Calu3 (cell line): ENCODE measurements around the gene C11orf52. TPM values are rescaled to one million over a fixed set of nuclear protein-coding genes. Genes with fewer than 3 reads are reported as not detected.

Experiments used
- BruUV-seq: library from RNA; stranded (reverse); fragments of 400-500 nt; replicated peaks from 2 replicates; lab custom pipeline; 2021; lab: Mats Ljungman, UMichigan
- CTCF ChIA-PET: fragments of 300-600 bp; sonication (Branson Sonifier 250); formaldehyde crosslinking; loops from one replicate; lab custom pipeline; 2022; ENCODE audit warnings: antibody characterized with exemption; lab: Charles Lee
- DNase-seq: peaks from one replicate; pipeline ENCODE4 v3.0.0; 2022
- H3K27ac Mint-ChIP-seq: one replicate; pipeline ENCODE4 v1.8.0; 2022; ENCODE audit warnings: mixed read lengths; ENCODE audit not compliant: unreplicated experiment
- H3K27me3 Mint-ChIP-seq: one replicate; pipeline ENCODE4 v1.8.0; 2022; ENCODE audit warnings: mixed read lengths; ENCODE audit not compliant: unreplicated experiment
- H3K36me3 Mint-ChIP-seq: one replicate; pipeline ENCODE4 v1.8.0; 2022; ENCODE audit warnings: mild to moderate bottlenecking, moderate library complexity, mixed read lengths; ENCODE audit not compliant: insufficient read depth, unreplicated experiment
- H3K4me1 Mint-ChIP-seq: one replicate; pipeline ENCODE4 v1.8.0; 2022; ENCODE audit warnings: mild to moderate bottlenecking, low read depth, mixed read lengths; ENCODE audit not compliant: unreplicated experiment
- H3K4me3 Mint-ChIP-seq: one replicate; pipeline ENCODE4 v1.8.0; 2022; ENCODE audit warnings: mild to moderate bottlenecking, low read depth, moderate library complexity, mixed read lengths; ENCODE audit not compliant: unreplicated experiment
- H3K9me3 Mint-ChIP-seq: one replicate; pipeline ENCODE4 v1.8.0; 2022; ENCODE audit warnings: low read depth, mixed read lengths; ENCODE audit not compliant: unreplicated experiment
- CTCF ChIP-seq: fragments of 200-600 bp; IDR thresholded peaks from one replicate; pipeline ENCODE4 v1.8.0; 2022; ENCODE audit warnings: antibody characterized with exemption; ENCODE audit not compliant: unreplicated experiment
- intact Hi-C: fragments of 100-400 bp; cut with micrococcal nuclease; formaldehyde crosslinking; loops from one replicate; pipeline ENCODE4 v1.10.0; 2022; ENCODE audit not compliant: unreplicated experiment
- total RNA-seq: library from RNA; stranded (reverse); gene quantifications from 2 replicates; pipeline ENCODE4 v1.2.3, GENCODE V29; 2022

Gene C11orf52
- total RNA-seq, 1 experiment from 2014 or later = 6.2 TPM

DNA sequence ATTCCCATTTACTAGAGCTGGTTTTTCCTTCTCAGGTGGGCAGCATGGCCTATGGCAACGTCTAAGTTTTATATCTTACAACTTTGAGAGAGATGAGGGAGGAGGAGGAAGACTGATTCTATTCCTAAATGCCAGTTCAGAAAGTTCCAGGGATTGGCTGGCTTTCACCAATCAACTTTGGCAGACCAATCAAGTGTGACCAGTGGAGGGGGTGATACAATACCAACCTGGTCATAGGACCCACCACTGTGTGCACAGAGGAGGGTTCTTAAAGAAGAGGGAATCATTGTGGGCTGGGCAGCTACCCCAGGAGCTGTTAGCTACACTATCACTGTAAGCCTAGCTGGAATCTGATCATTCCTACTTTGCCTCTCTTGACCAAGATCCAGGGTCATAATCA lies 26.5 kb downstream of the C11orf52 start:
- no TSS peak for BruUV-seq
- H3K27ac Mint-ChIP-seq = no peak overlapping the region
- no peak for DNase-seq
- H3K4me3 Mint-ChIP-seq = no peak overlapping the region
- CTCF ChIA-PET = interaction anchor here (0.6 kb wide), 1 partner anchor 17 kb away, joined by 3 read pairs; no protein-coding TSS in a partner anchor
- H3K9me3 Mint-ChIP-seq = no peaks in the 10 kb centered on the region
- intact Hi-C loops = no loop called here
- H3K36me3 Mint-ChIP-seq = no peaks in the 10 kb centered on the region
- no peak for TF ChIP-seq CTCF
- H3K27me3 Mint-ChIP-seq = no peaks in the 10 kb centered on the region
- H3K4me1 Mint-ChIP-seq = peaks cover 7% of the 10 kb centered on the region

DNA sequence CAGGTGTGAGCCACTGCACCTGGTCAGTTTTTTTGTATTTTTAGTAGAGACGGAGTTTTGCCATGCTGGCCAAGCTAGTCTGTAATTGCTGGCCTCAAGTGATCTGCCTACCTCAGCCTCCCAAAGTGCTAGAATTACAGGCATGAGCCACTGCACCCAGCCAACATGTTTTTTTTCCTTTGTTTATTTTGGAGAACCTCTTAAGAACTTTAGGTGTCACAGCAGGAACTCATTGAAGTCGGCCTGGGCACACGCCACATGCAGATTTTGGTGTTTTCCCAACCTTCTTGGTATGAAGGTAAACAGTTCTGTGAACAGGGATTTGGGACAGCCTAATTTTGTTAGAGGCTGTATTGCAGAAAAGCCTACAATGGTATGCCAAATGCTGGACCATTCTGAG lies 27.8 kb downstream of the C11orf52 start:
- Mint-ChIP-seq H3K4me3 (no peak overlapping the region), H3K4me1 (peaks cover 7% of the 10 kb centered on the region), H3K36me3 (no peaks in the 10 kb centered on the region), H3K27me3 (no peaks in the 10 kb centered on the region), H3K27ac (no peak overlapping the region), H3K9me3 (no peaks in the 10 kb centered on the region)
- CTCF ChIA-PET = no interaction called here
- no TSS peak for BruUV-seq
- intact Hi-C loops = no loop called here
- DNase-seq = no peak
- TF ChIP-seq CTCF = no peak

- H3K27ac Mint-ChIP-seq = no peak overlapping the region
- intact Hi-C loops = no loop called here
- no peak overlapping the region for H3K4me3 Mint-ChIP-seq
- no peak for DNase-seq
- no peaks in the 10 kb centered on the region for H3K9me3 Mint-ChIP-seq
- H3K4me1 Mint-ChIP-seq = peaks cover 7% of the 10 kb centered on the region
- no peak for TF ChIP-seq CTCF
- H3K27me3 Mint-ChIP-seq = no peaks in the 10 kb centered on the region
- H3K36me3 Mint-ChIP-seq = no peaks in the 10 kb centered on the region
- BruUV-seq = no TSS peak
- CTCF ChIA-PET = no interaction called here
Measured at GRCh38 chr11:111947143-111947542, 28.4 kb downstream of the C11orf52 start.

DNA sequence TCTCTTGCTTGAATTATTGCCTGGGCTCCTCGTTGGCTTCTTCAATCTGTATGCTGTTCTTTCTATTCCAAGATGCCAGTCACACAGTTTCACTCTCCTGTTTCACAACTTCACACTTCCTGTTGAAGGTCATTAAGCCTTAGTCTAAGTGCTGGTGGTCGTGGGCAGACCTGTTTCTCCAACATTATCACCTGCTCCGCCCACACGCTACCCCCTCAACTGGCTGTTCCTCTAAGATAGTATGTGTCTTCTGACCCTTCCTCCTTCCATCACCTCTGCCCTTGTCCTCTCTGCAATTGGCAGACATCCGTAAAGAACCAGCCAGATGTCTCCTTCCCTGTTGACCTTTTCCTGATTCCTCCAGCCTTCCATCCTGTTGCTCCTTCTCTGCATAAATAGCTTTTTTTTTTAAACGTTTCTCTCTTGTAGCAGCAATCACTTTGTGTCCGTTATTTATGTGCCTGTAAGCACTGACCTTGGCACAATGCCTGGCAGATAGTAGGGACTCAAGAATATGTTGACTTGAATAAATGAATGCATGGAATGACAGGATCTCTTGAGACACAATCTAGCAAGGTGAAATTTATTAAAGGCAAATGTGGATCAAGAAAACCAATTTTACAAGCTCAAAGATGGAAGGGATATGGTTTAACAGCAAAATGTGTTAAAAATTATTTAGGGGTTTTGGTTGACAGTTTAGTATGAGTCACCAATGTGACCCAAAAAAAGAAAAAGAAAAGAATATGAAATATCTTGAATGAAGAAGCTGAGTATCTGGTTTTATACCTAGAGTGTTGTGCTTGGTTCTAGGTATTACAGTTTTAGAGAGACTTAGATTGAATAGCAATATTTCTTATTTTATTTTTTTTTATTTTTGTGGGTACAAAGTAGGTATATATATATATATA lies 31.1 kb downstream of the C11orf52 start:
- no TSS peak for BruUV-seq
- intact Hi-C loops = no loop called here
- TF ChIP-seq CTCF = no peak
- H3K4me1 Mint-ChIP-seq = peaks cover 7% of the 10 kb centered on the region
- H3K36me3 Mint-ChIP-seq = no peaks in the 10 kb centered on the region
- no peak for DNase-seq
- no peaks in the 10 kb centered on the region for H3K9me3 Mint-ChIP-seq
- no peaks in the 10 kb centered on the region for H3K27me3 Mint-ChIP-seq
- no peak overlapping the region for H3K4me3 Mint-ChIP-seq
- no peak overlapping the region for H3K27ac Mint-ChIP-seq
- CTCF ChIA-PET = no interaction called here
